K562 (cell line): ENCODE measurements around the gene OLFML2B. TPM values are rescaled to one million over a fixed set of nuclear protein-coding genes. Genes with fewer than 3 reads are reported as not detected.

Experiments used
- ATAC-seq: fragments of 200-7000 bp; cut with Tn5 transposase; 3 replicates; pipeline ENCODE4 v1.9.1; 2020; ENCODE audit warnings: moderate library complexity
- BruUV-seq: library from RNA; stranded (reverse); fragments of 400-500 nt; replicated peaks from 2 replicates; lab custom pipeline; 2021; lab: Mats Ljungman, UMichigan
- CTCF ChIA-PET: fragments of 300-600 bp; formaldehyde crosslinking; extraction: SDS; loops from one replicate; lab custom pipeline; 2021; ENCODE audit warnings: low intra/inter-chr PET ratio; lab: Yijun Ruan, JAX
- POLR2A ChIA-PET: fragments of 300-600, 350-650 bp; sonication (Branson Sonifier 250); formaldehyde crosslinking; extraction: SDS; loops from one replicate; lab custom pipeline; 2021; ENCODE audit warnings: antibody characterized with exemption, inconsistent platforms; lab: Yijun Ruan, JAX
- DNase-seq, 4 experiments: peaks; one replicate each; pipeline versions ENCODE4 v3.0.0 to v3.0.0-alpha.2; 2011 to 2018; ENCODE audit warnings: low spot score in 3 of 4, mixed read lengths in 3 of 4; ENCODE audit errors: extremely low read depth in 1 of 4
- FAIRE-seq: peaks from 2 replicates; lab custom pipeline; 2011; peaks lifted over from hg19 to GRCh38; lab: Jason Lieb, UNC
- H2AFZ ChIP-seq: 2 replicates; pipeline ENCODE4 v1.6.0; 2011; ENCODE audit warnings: low read depth, low read length, control low read depth, inconsistent platforms
- H3K27ac ChIP-seq: fragments of 200-600 bp; 3 replicates; pipeline ENCODE4 v1.8.0; 2011; ENCODE audit warnings: low read depth, mild to moderate bottlenecking, control low read depth, inconsistent platforms, low read length, moderate library complexity, mixed read lengths; ENCODE audit errors: extremely low read depth
- H3K27me3 ChIP-seq, 2 experiments: fragments of 300-600 bp in 1 of 2; 2 replicates in 1 of 2; 3 replicates in 1 of 2; pipeline versions ENCODE4 v1.6.0 to v1.8.0; 2011; ENCODE audit warnings: inconsistent platforms in 2 of 2, low read length in 2 of 2, mild to moderate bottlenecking in 1 of 2, mixed read lengths in 1 of 2, moderate library complexity in 1 of 2; ENCODE audit not compliant: control insufficient read depth in 2 of 2, insufficient read depth in 2 of 2
- H3K36me3 ChIP-seq: fragments of 300-600 bp; 3 replicates; pipeline ENCODE4 v1.8.0; 2011; ENCODE audit warnings: mild to moderate bottlenecking, low read length, inconsistent platforms; ENCODE audit not compliant: control insufficient read depth, insufficient read depth
- H3K4me1 ChIP-seq, 2 experiments: fragments of 200-600 bp in 1 of 2; replicated peaks in 1 of 2; 2 replicates in 1 of 2; 3 replicates in 1 of 2; pipeline versions ENCODE4 v1.5.1 to v1.8.0; 2011; ENCODE audit warnings: inconsistent platforms in 2 of 2, low read length in 2 of 2, mild to moderate bottlenecking in 1 of 2, mixed read lengths in 1 of 2, moderate library complexity in 1 of 2; ENCODE audit not compliant: control insufficient read depth in 2 of 2, insufficient read depth in 2 of 2
- H3K4me2 ChIP-seq: 2 replicates; pipeline ENCODE4 v1.6.1; 2011; ENCODE audit warnings: low read length, control low read depth, inconsistent platforms, mixed read lengths; ENCODE audit not compliant: insufficient read depth
- H3K4me3 ChIP-seq: fragments of 200-600 bp; sonication (generic), shearing (Covaris generic); 2 replicates; pipeline ENCODE4 v1.5.1; 2016; ENCODE audit warnings: control low read depth, inconsistent platforms
- H3K79me2 ChIP-seq: fragments of 200-600 bp; 3 replicates; pipeline ENCODE4 v1.8.0; 2011; ENCODE audit warnings: low read length, inconsistent platforms; ENCODE audit not compliant: control insufficient read depth, insufficient read depth
- H3K9ac ChIP-seq, 2 experiments: 2 replicates each; pipeline versions ENCODE4 v1.6.0 to v1.6.1; 2011; ENCODE audit warnings: low read depth in 2 of 2, low read length in 2 of 2, control low read depth in 1 of 2, inconsistent platforms in 1 of 2, mild to moderate bottlenecking in 1 of 2, mixed read lengths in 1 of 2; ENCODE audit not compliant: insufficient read depth in 1 of 2
- H3K9me1 ChIP-seq: one replicate; pipeline ENCODE4 v1.6.0; 2011; ENCODE audit warnings: inconsistent platforms, mild to moderate bottlenecking, low read length, moderate library complexity; ENCODE audit not compliant: control insufficient read depth, insufficient read depth
- H3K9me3 ChIP-seq: replicated peaks from 2 replicates; pipeline ENCODE4 v1.5.1; 2011; ENCODE audit warnings: low read depth, low read length, inconsistent platforms; ENCODE audit not compliant: control insufficient read depth, insufficient read depth
- H4K20me1 ChIP-seq: replicated peaks from 2 replicates; pipeline ENCODE4 v1.6.1; 2011; ENCODE audit warnings: low read length, inconsistent platforms, mixed read lengths; ENCODE audit not compliant: control insufficient read depth, insufficient read depth
- EHMT2 ChIP-seq: fragments of 450-650 bp; IDR thresholded peaks from 2 replicates; pipeline ENCODE4 v1.6.1; 2018; ENCODE audit warnings: antibody characterized with exemption
- FOXJ3 ChIP-seq: sonication (generic); formaldehyde crosslinking; IDR thresholded peaks from 2 replicates; pipeline ENCODE4 v1.4.0; 2020; ENCODE audit warnings: mild to moderate bottlenecking, missing genetic modification reagents
- RBM25 ChIP-seq: fragments of 200-400 bp; formaldehyde crosslinking; IDR thresholded peaks from 2 replicates; pipeline ENCODE4 v1.6.1; 2018; ENCODE audit warnings: low read length, low read depth, moderate library complexity; ENCODE audit not compliant: severe bottlenecking
- ZFP36 ChIP-seq: fragments of 150-350 bp; IDR thresholded peaks from 2 replicates; pipeline ENCODE4 v1.6.1; 2018; ENCODE audit warnings: low read length, low read depth; ENCODE audit not compliant: partially characterized antibody
- ZNF140 ChIP-seq: fragments of 250-450 bp; sonication (Bioruptor Pico); IDR thresholded peaks from 2 replicates; pipeline ENCODE4 v1.8.0; 2021; ENCODE audit warnings: moderate library complexity, mild to moderate bottlenecking, inconsistent platforms
- ZNF253 ChIP-seq: fragments of 250-450 bp; sonication (Bioruptor Pico); conservative IDR thresholded peaks from 2 replicates; pipeline ENCODE4 v1.6.1; 2021; ENCODE audit warnings: mild to moderate bottlenecking
- WGBS: fragments of 100-300 bp; shearing (Covaris generic); methylation state at CpG from one replicate; pipeline ENCODE4 v1.1.6; 2016; ENCODE audit warnings: low coverage, mixed read lengths; ENCODE audit not compliant: insufficient coverage; ENCODE audit errors: missing lambda C conversion rate; 5-methylcytosine and 5-hydroxymethylcytosine counted together
- in situ Hi-C: fragments of 300-500 bp; cut with MboI; formaldehyde crosslinking; loops from 4 replicates; pipeline ENCODE4 v1.15.0; 2018; ENCODE audit warnings: inconsistent platforms, mixed read lengths
- intact Hi-C: fragments of 100-400 bp; cut with micrococcal nuclease; formaldehyde crosslinking; loops from 2 replicates; pipeline ENCODE4 v1.14.2; 2022
- polyA plus RNA-seq, 8 experiments: library from polyadenylated mRNA; depleted of rRNA in 4 of 8; stranded (reverse) in 5 of 8; unstranded in 3 of 8; fragments of >200 nt; fragmentation: Nextera tagmentation in 2 of 8; fragmentation: Illumina TruSeq in 1 of 8; extraction: Ambion mirVana in 2 of 8; extraction: Trizol in 1 of 8; gene quantifications; 2 replicates each; pipeline versions ENCODE4 v1.2.1 to v1.2.3, GENCODE V29; 2011 to 2014; ENCODE audit warnings: inconsistent platforms in 1 of 8, missing spikeins in 1 of 8
- total RNA-seq, 7 experiments: library from RNA; depleted of rRNA in 6 of 7; stranded (reverse); fragments of >200 nt in 6 of 7; fragmentation: Illumina TruSeq in 2 of 7; extraction: Trizol in 2 of 7; gene quantifications; 2 replicates each; pipeline versions ENCODE4 v1.2.1 to v1.2.3, GENCODE V29; 2011 to 2021; ENCODE audit warnings: low replicate concordance in 1 of 7
- TF ChIP-seq, protein P1 (sequence below): fragments of 250-450 bp; sonication (Bioruptor Pico); IDR thresholded peaks from 2 replicates; pipeline ENCODE4 v1.8.0; 2021; ENCODE audit warnings: moderate library complexity, mild to moderate bottlenecking, inconsistent platforms
- TF ChIP-seq, protein P2 (sequence below): fragments of 250-450 bp; sonication (Bioruptor Pico); IDR thresholded peaks from 2 replicates; pipeline ENCODE4 v1.4.0; 2020; ENCODE audit warnings: mild to moderate bottlenecking

OLFML2B gene
- total and polyA plus RNA-seq, 9 of the 15 experiments (the other 6 are each of a cell fraction or from before 2014, with no cell fraction given): not detected

DNA sequence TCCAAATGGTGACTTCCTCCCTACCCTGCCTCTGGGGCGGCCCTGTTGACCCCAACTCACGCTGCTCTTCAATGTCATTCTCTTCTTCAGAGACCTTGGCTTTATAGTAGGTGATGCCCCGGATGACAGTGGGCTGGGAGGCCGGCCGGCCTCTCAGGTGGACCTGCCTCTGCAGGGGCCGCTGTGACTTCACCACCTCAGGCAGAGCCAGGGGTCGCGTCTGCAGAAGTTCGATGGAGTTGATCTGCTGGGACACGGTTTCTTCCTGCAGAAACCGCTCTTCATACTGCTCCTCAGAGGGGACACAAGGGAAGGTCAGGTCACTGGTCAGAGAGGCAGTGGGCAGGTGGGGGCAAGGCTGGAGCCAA, 23.6 kb downstream of the OLFML2B start (continued):
- no peak for TF ChIP-seq ZNF253
- TF ChIP-seq FOXJ3 (CRISPR knock-in tag): no peak

DNA sequence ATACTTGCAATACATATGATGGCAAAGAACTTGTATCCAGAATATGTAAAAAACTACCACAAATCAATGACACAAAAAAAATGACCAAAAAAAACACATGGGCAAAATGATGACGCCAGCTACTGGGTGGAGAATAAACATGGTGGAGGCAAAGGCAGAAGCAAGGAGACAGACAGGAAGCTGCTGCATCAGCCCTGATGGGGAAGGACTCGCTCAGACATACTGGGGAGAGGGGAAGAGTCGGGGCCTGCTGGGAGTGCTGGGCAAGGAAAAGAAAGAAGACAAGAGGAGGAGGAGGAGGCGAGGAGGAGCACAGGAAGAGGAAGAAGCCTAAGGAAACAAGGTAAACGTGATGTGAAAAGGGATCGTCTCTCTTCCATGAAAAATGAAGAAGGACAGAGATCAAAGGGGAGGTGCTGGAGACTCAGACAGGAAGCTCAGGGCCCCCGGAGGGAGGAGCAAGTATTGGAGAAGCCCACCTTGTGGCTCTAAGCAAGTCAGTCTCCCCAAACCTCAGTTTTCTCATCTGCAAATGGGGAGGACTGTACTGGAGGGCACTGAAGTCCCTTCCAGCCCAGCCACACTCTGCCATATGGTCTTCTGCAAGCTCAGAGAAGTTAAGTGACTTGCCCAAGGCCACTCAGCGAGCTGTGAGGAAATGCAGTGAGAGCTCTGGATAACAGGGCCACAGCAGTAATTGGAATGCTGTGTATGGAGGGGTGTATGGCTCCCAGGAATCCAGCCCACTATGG, 24.2 kb downstream of the OLFML2B start:
- ChIA-PET POLR2A (interaction anchor here (0.7 to 1.9 kb wide), 4 partner anchors 12 to 562 kb away, joined by 3 to 7 read pairs (median 4); no protein-coding TSS in a partner anchor), CTCF (no interaction called here)
- no peaks in the 10 kb centered on the region for H4K20me1 ChIP-seq
- FAIRE-seq (no peak), ATAC-seq (no peak), DNase-seq (no peak)
- H3K4me2 ChIP-seq: no peak overlapping the region; the same call in 1 of the 2 replicates
- no peaks in the 10 kb centered on the region for H3K9me1 ChIP-seq
- WGBS: under 1% methylated on average over 8 of the region's 8 CpGs
- no peak overlapping the region for H3K27ac ChIP-seq
- intact Hi-C loops: no loop called here
- no peaks in the 10 kb centered on the region for H3K9me3 ChIP-seq
- no peak overlapping the region for H3K9ac ChIP-seq
- peaks cover 54 to 78% of the 10 kb centered on the region in 2 experiments; a peak in 4 of 5 replicates for H3K27me3 ChIP-seq
- no peaks in the 10 kb centered on the region for H3K36me3 ChIP-seq
- in situ Hi-C loops: loop anchor here (25.0 kb wide), 1 partner anchor 537 kb away; no protein-coding TSS in a partner anchor
- BruUV-seq: no TSS peak
- peak overlapping the region; percentile 49; the same call in 1 of the 2 replicates for H2AFZ ChIP-seq
- no peak overlapping the region for H3K4me3 ChIP-seq
- peak; percentile 62 for TF ChIP-seq RBM25
- no peak for TF ChIP-seq ZNF140
- TF ChIP-seq, protein P1, sequence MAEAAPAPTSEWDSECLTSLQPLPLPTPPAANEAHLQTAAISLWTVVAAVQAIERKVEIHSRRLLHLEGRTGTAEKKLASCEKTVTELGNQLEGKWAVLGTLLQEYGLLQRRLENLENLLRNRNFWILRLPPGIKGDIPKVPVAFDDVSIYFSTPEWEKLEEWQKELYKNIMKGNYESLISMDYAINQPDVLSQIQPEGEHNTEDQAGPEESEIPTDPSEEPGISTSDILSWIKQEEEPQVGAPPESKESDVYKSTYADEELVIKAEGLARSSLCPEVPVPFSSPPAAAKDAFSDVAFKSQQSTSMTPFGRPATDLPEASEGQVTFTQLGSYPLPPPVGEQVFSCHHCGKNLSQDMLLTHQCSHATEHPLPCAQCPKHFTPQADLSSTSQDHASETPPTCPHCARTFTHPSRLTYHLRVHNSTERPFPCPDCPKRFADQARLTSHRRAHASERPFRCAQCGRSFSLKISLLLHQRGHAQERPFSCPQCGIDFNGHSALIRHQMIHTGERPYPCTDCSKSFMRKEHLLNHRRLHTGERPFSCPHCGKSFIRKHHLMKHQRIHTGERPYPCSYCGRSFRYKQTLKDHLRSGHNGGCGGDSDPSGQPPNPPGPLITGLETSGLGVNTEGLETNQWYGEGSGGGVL (CRISPR knock-in tag): no peak
- peak; percentile 31 for TF ChIP-seq ZFP36
- 0 out of 2 replicates have a peak, but pooled peaks have one; percentile 30 for TF ChIP-seq EHMT2
- TF ChIP-seq, protein P2, sequence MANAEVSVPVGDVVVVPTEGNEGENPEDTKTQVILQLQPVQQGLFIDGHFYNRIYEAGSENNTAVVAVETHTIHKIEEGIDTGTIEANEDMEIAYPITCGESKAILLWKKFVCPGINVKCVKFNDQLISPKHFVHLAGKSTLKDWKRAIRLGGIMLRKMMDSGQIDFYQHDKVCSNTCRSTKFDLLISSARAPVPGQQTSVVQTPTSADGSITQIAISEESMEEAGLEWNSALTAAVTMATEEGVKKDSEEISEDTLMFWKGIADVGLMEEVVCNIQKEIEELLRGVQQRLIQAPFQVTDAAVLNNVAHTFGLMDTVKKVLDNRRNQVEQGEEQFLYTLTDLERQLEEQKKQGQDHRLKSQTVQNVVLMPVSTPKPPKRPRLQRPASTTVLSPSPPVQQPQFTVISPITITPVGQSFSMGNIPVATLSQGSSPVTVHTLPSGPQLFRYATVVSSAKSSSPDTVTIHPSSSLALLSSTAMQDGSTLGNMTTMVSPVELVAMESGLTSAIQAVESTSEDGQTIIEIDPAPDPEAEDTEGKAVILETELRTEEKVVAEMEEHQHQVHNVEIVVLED: no peak
- H3K4me1 ChIP-seq: no peaks in the 10 kb centered on the region; a peak in 1 of 5 replicates
- no peaks in the 10 kb centered on the region for H3K79me2 ChIP-seq
